COLO829 (cell line): Measurements from ENCODE around the gene DIP2C.
"Not testable (repeated sequence)": the region's sequence is repeated elsewhere in the genome, so short reads cannot be mapped to it uniquely, and the experiment has no call there.

Experiments used
- DNase-seq: peaks from one replicate; pipeline ENCODE4 v3.0.0; 2012; ENCODE audit warnings: low spot score

DIP2C gene

DNA sequence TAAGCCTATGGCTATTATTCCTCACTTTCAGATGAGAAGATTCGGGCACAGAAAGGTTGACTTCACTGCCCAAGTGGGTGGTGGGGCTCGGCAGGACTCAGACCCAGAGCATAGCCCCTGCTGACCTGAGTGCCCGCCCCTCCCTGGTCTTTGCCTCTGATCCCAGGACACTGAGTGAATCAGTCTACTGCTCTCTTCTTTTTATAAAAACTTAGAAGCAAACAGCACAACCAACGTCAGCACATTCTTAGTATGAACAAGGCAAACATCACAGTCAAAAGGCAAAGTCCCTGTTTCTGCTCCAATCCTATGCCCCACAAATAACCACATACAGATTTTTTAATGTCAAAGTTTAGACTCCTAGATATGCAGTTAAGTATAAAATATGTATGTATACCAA lies 316.5 kb downstream of the DIP2C start:
- no peak for DNase-seq

- no peak for DNase-seq
Observed at GRCh38 chr10:372566-372965, 316.9 kb downstream of the DIP2C start.

- DNase-seq, result no peak
Observed at GRCh38 chr10:371515-371914, 318.0 kb downstream of the DIP2C start.

- no peak for DNase-seq
Observed at GRCh38 chr10:370449-370825, 319.0 kb downstream of the DIP2C start.

GRCh38 chr10:369684-370448 lies 319.6 kb downstream of the DIP2C start:
- DNase-seq, result no peak

GRCh38 chr10:369221-369683 lies 320.2 kb downstream of the DIP2C start:
- DNase-seq, result no peak

- DNase-seq, result no peak
Observed at GRCh38 chr10:368579-369220, 320.8 kb downstream of the DIP2C start.

- not testable (repeated sequence) for DNase-seq
Observed at GRCh38 chr10:368107-368506, 321.4 kb downstream of the DIP2C start.

GRCh38 chr10:367636-368035 lies 321.8 kb downstream of the DIP2C start:
- no peak for DNase-seq

GRCh38 chr10:366186-366585 lies 323.3 kb downstream of the DIP2C start:
- no peak for DNase-seq

- DNase-seq, result no peak
Observed at GRCh38 chr10:364267-364775, 325.1 kb downstream of the DIP2C start.

GRCh38 chr10:363152-363551 lies 326.3 kb downstream of the DIP2C start:
- DNase-seq, result no peak

DNA sequence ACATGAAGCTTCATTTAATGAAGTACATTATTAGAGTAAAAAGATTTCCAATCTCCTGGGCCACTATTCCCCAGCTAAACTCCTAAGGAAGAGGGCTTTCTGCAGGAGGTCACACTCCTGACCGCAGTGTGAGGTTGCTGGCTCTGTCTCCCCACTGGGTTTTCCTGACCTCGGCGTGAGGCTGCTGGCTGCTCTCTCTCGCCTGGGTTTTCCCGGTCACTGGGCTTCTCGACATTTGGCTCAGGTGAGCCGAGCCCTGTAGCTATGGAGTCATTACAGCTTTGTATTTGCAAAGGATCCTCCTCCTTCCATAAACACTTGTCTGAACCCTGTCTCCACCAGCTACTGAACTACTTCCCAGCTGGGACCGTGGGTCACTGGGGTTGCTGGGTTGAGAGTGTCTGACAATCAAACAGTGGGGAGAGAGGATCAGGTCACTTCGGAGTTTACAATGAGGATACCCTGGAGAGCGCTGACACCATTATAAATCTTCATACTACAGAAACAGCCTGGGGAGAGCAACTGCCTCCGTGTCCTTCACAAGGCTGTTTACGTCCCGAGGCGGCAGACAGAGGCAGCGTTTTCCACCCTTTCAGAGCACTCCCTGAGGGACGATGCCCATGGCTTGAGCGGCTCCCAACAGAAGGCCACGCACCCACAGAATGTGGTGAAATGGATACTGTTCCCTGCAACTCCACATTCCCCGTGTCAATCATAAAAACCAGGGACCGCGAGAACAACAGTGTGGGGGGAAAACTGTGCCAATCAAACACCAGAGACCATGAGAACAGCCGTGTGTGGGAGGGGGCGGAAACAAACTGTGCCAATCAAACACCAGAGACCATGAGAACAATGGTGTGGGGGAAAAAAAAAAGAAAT lies 328.0 kb downstream of the DIP2C start:
- no peak for DNase-seq

- no peak for DNase-seq
Observed at GRCh38 chr10:360653-361052, 328.8 kb downstream of the DIP2C start.

GRCh38 chr10:359762-360161 lies 329.7 kb downstream of the DIP2C start:
- no peak for DNase-seq

GRCh38 chr10:359093-359492 lies 330.4 kb downstream of the DIP2C start:
- DNase-seq, result no peak

- DNase-seq, result no peak
Observed at GRCh38 chr10:357201-357950, 332.1 kb downstream of the DIP2C start.

DNA sequence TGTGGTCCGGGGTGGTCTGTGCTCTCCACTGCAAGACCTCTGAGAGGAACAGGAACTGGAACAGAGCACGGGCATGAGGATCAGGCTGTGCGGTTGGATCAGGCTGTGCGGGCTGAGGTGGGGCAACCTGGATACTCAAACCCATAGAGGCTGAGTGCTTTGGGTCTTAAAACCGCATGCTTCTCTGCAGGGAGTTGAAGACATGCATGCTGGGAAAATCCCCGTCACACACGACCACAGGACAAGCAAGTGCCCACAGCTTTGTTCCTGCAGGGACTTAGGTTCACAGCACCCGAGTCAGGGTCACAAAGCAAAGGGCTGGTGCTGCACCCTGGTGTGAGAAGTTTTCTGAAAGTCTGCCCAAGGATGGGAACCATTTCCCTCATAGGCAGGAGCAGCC lies 333.0 kb downstream of the DIP2C start:
- DNase-seq, result no peak

GRCh38 chr10:354901-355617 lies 334.4 kb downstream of the DIP2C start:
- DNase-seq, result no peak

DNA sequence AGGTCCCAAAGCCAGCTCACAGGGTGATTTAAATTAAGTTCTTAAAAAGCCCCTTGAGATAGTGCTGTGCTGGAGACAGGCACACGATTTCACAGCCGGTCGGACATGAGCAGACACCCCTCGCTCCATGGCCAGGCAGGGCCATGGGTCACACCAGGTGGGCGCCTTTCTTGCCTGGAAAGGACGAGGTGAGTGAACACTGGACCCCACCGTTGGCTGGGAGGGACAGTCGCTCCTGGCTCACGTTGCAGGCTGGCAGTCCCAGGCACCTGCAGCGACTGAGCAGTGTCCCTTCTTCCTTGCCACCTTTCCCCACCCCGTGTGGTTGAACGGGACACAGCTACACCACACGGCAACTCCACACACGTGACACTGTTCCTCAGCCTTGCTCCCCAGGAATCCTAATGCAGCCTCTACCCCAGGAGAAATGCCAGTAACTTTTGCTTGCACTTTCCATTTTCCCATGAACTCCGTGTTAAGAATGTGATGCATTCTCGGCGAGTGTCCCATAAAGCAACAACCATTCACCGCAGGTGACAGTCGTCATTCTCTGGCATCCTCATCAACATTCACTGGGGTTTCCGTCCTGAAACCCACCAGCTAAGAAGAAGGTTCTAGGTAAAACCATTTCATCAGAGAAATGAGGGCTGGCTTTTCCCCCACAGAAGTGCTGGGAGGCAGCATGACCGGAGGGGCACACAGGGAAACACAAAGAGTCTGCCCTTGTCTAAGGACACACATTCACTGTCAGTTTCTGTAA lies 336.8 kb downstream of the DIP2C start:
- no peak for DNase-seq
